GM19468 (cell line): ENCODE results near the gene PLCL1.
A peak's percentile ranks its signal among the peaks of the same experiment; 100 is the strongest.
"Not testable (repeated sequence)": the region's sequence is repeated elsewhere in the genome, so short reads cannot be mapped to it uniquely, and the experiment has no call there.

Source experiments
- ATAC-seq: cut with Tn5 transposase; IDR thresholded peaks from one replicate; pipeline ENCODE4 v1.9.1; 2021; ENCODE audit warnings: mild to moderate bottlenecking, moderate library complexity, moderate number of reproducible peaks; ENCODE audit not compliant: unreplicated experiment; ENCODE audit errors: extremely low read depth

Gene PLCL1

GRCh38 chr2:197805715-197806633 lies 1.6 kb downstream of the PLCL1 start:
- ATAC-seq = no peak

DNA sequence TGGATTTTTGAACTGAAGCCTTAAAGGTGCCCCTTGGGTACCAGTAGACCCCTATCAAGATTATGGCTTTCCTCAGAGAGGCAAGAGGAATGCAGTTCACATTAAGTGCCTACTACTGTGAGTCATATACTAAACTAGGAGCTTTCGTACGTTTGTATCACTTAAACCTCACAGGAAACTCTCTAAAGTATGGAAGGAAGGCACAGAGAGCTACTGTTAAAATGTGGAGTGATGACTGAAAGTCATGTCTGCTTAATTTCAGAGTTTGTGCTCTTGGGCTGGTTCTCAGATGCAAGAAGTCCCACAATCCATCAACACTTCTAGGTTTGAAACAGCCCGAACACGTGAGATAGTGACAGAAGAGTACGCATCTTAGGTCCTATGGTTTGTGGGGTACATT lies 4.7 kb downstream of the PLCL1 start:
- no peak for ATAC-seq

GRCh38 chr2:197810016-197810415 lies 5.6 kb downstream of the PLCL1 start:
- no peak for ATAC-seq

DNA sequence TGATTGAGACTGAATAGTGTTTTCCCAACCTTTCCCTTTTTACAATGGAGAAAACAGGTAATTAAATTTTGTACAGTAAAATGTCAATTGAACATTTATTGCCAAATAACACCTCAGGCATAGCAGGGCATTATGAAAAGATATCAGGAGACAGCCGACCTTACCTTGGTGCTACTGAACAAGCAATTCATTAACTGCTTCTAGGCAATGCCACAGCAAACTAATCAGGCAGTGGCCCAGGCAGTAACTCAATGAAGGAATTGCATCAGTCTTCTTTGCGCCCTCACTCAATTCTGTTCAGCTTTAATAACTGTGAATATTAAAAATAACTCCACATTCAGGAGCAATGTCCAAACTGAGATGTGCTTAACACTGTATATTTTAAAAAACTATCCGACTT lies 6.1 kb downstream of the PLCL1 start:
- no peak for ATAC-seq

GRCh38 chr2:197813093-197813787 lies 8.8 kb downstream of the PLCL1 start:
- no peak for ATAC-seq

DNA sequence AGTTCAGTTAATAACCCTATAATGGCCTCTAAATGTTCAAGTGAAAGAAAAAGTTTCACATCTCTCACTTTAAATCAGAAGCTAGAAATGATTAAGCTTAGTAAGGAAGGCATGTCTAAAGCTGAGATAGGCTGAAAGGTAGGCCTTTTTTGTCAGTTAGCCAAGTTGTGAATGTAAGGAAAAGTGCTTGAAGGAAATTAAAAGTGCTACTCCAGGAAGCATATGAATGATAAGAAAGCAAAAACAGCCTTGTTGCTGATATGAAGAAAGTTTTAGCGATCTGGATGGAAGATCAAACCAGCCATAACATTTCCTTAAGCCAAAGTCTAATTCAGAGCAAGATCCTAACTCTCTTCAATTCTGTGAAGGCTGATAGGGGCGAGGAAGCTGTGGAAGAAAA lies 10.1 kb downstream of the PLCL1 start:
- ATAC-seq = no peak

- no peak for ATAC-seq
Observed at GRCh38 chr2:197821550-197822289, 17.3 kb downstream of the PLCL1 start.

DNA sequence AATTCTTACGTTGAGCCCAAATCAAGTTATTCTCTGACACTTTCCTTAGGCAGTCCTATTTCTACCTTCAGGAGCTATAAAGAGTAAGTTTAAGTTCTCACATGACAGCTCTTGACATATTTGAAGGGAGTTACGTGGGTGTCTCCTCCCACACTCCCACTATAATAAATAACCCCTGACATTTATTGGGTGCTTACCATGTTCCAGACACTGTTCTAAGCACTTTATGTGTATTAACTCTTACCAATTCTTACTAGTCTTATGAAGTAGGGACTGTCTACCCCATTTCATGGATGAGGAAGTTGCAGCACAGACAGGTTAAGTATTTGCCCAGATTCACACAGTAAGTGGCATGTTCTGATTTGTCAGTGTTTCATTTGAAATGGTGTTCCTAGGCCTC lies 17.9 kb downstream of the PLCL1 start:
- ATAC-seq = no peak

DNA sequence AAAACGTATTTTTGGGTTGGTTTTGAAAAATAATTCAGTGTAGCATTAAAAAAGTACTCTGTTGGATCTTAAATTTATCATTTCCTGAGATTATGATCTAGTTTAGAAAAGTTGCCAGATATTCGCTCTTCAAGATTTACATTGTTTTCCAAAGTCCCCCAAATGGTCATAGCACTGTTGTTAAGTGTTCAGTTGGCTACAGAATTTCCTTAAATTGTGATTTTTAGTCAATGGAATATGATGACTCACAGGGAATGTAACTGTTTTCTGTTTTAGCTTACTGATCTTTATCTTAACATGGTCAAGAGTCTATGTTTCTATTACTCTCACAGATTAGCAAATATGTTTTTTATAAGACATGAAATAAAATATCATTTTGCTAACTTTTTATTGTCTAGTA lies 23.2 kb downstream of the PLCL1 start:
- ATAC-seq = no peak

DNA sequence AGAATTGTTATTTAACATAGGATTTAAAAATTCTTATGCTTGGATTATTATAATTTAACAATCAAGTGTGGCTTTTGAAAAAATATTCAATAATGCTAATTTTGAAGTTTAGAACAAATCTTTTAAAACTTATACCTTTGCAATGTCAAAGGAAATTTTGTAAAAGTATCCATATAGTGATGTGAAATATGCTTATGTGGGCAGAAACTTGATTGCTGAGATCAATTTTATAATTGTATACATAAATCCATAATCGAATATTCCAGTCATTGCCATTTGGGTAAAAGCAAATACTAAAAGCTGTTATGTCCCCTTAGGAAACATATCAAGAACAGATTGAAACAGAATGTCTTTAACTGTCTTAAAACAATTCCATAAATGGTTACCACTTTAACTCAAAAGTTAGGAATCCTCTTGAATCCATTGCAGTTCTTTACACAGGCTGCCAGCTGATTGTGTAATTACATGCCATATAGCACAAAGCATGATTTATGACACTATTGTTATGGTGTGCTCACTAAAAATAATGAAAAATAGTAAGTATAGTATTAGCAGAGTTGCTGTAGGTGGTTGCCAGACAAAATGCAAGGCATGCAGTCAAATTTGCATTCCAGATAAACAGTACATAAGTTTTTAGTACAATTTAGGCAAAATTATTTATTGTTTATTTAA lies 24.2 kb downstream of the PLCL1 start:
- ATAC-seq = no peak

DNA sequence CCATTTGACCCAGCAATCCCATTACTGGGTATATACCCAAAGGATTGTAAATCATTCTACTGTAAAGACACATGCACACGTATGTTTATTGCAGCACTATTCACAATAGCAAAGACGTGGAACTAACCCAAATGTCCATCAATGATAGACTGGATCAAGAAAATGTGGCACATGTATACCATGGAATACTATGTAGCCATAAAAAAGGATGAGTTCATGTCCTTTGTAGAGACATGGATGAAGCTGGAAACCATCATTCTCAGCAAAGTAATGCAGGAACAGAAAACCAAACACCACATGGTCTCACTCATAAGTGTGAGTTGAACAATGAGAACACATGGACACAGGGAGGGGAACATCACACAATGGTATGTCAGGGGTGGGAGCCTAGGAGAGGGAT lies 30.4 kb downstream of the PLCL1 start:
- ATAC-seq = not testable (repeated sequence)

DNA sequence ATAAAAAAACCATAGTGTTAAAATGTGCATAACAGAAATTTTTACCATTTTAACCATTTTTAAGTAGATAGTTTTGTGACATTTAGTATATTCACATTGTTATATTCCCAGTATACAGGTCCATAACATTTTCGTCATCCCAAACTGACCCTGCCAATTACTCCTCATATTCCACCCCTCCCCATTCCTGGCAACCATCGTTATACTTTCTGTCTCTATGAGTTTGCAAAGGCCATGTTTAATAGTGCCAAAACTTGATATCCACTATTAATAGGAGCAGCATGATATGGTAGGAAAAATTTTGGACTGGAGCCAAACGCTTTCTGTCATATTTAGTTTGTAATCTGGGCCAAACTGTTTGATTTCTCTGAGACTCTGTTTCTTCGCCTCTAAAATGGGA lies 30.9 kb downstream of the PLCL1 start:
- no peak for ATAC-seq

DNA sequence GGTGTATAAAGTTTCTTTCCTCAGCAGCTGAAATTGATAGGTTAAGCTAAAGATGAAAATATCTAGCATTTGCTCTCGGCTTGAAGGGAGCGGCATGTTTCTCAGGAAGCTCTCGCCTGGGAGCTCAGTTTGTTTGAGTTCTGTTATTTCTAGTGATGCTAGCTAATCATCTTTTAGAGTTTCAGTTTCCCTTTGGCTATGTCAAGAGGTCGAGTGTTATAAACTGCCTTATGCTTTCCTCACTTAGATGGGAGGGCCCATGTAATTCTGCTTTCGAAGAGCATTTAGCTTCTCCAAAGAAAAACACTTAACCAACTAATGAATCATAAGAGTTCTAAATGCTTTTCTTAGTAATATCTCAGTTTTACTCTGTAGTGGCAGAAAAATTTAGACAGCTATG lies 33.6 kb downstream of the PLCL1 start:
- ATAC-seq = peak; percentile 89

- ATAC-seq = no peak
Observed at GRCh38 chr2:197838579-197838978, 34.2 kb downstream of the PLCL1 start.

DNA sequence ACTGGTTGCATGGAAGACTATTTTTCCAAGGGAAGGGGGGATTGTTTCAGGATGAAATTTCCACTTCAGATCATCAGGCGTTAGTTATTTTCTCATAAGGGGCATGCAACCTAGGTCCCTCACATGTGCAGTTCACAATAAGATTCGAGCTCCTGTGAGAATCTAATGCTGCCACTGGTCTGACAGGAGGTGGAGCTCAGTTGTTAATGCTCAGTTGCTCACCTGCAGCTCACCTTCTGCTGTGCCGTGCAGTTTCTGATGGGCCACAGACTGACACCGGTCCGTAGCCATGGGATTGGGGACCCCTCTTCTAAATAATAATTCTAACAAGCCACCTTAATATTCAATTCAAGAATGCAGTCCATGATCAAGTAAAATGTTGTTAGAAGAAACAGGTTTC lies 34.9 kb downstream of the PLCL1 start:
- no peak for ATAC-seq

GRCh38 chr2:197839856-197840255 lies 35.5 kb downstream of the PLCL1 start:
- no peak for ATAC-seq

DNA sequence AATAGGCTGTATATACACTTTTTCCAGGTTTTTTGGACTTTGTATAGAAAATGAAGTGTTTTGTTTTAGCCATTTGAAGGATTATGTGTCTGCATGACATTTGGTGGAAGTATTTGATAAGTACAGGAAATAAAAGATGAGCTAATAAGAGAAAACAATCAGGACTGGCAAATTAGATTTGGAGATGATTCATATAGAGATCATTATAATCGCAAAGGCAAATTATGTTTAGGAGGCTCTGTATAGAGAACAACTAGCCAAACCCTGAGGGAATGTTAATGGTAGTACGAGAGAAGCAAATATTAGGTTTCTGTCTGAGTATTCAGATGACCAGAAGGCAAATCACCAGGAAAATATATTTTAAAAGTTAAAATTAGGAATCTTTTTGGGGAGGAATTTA lies 41.7 kb downstream of the PLCL1 start:
- no peak for ATAC-seq

- no peak for ATAC-seq
Observed at GRCh38 chr2:197846777-197847176, 42.4 kb downstream of the PLCL1 start.

GRCh38 chr2:197847651-197848401 lies 43.4 kb downstream of the PLCL1 start:
- no peak for ATAC-seq

DNA sequence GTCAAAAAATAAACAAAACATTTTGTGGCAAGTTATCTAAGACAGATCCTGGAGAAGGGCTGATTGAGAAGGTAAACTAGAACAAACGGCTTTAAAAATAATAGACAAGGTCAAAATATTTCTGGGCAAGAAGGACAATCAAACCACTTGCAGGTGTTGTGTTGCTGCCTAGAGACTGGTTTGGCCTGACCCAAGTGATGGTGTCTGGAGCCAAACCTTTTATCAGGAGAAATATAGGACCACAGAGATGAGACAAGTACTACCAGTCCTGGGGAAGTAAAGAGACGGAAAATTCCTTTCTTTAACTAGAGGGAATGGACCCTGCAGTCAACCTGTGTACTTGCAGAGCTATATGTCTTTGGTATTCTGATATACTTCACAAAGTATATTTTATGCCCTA lies 44.2 kb downstream of the PLCL1 start:
- ATAC-seq = no peak
